SK-N-SH (cell line): ENCODE results near the gene ZNF580. TPM values are rescaled to one million over a fixed set of nuclear protein-coding genes. Genes with fewer than 3 reads are reported as not detected.

Experiments
- CTCF ChIA-PET: fragments of 300-600, 350-600 bp; formaldehyde crosslinking; extraction: SDS; loops from one replicate; lab custom pipeline; 2021; lab: Yijun Ruan, JAX
- POLR2A ChIA-PET: fragments of 350-600 bp; sonication (Branson Sonifier 250); formaldehyde crosslinking; extraction: SDS; loops from one replicate; lab custom pipeline; 2020; ENCODE audit warnings: antibody characterized with exemption, inconsistent platforms; lab: Yijun Ruan, JAX
- DNase-seq: peaks from one replicate; pipeline ENCODE4 v3.0.0; 2012
- H2AFZ ChIP-seq: fragments of 200-600 bp; sonication (generic); 2 replicates; pipeline ENCODE4 v1.8.1; 2016; ENCODE audit warnings: antibody characterized with exemption, mild to moderate bottlenecking, low read depth
- H3F3A ChIP-seq: fragments of 200-600 bp; sonication (generic); replicated peaks from 2 replicates; pipeline ENCODE3; 2016; ENCODE audit warnings: antibody characterized with exemption, mild to moderate bottlenecking; ENCODE audit not compliant: insufficient read depth
- H3K27ac ChIP-seq, 2 experiments: fragments of 200-500 bp in 1 of 2; fragments of 200-600 bp in 1 of 2; sonication (Bioruptor generic) in 1 of 2; sonication (generic), shearing (Covaris generic) in 1 of 2; 2 replicates each; pipeline versions ENCODE4 v1.5.1 to v1.6.1; 2014 to 2016; ENCODE audit warnings: low read depth in 2 of 2, inconsistent platforms in 1 of 2, low read length in 1 of 2, mild to moderate bottlenecking in 1 of 2, mixed read lengths in 1 of 2
- H3K27me3 ChIP-seq: fragments of 200-600 bp; sonication (generic), shearing (Covaris generic); 2 replicates; pipeline ENCODE4 v1.6.1; 2016; ENCODE audit warnings: mixed run types; ENCODE audit not compliant: insufficient read depth
- H3K36me3 ChIP-seq, 2 experiments: fragments of 200-500 bp in 1 of 2; fragments of 200-600 bp in 1 of 2; sonication (Bioruptor generic) in 1 of 2; sonication (generic) in 1 of 2; replicated peaks in 1 of 2; 2 replicates each; pipeline versions ENCODE3 to v1.5.1; 2014 to 2016; ENCODE audit warnings: low read length in 1 of 2, mild to moderate bottlenecking in 1 of 2; ENCODE audit not compliant: insufficient read depth in 2 of 2, control insufficient read depth in 1 of 2
- H3K4me1 ChIP-seq, 2 experiments: fragments of 200-500 bp in 1 of 2; fragments of 200-600 bp in 1 of 2; sonication (Bioruptor generic) in 1 of 2; sonication (generic), shearing (Covaris generic) in 1 of 2; 2 replicates each; pipeline versions ENCODE4 v1.5.1 to v1.6.1; 2014 to 2016; ENCODE audit warnings: low read depth in 1 of 2, low read length in 1 of 2, mixed run types in 1 of 2; ENCODE audit not compliant: insufficient read depth in 2 of 2, control insufficient read depth in 1 of 2
- H3K4me2 ChIP-seq: fragments of 200-600 bp; sonication (generic), shearing (Covaris generic); 2 replicates; pipeline ENCODE4 v1.6.1; 2017; ENCODE audit warnings: mixed run types
- H3K4me3 ChIP-seq, 2 experiments: fragments of 200-500 bp in 1 of 2; fragments of 200-600 bp in 1 of 2; sonication (Bioruptor generic) in 1 of 2; sonication (generic), shearing (Covaris generic) in 1 of 2; 2 replicates each; pipeline versions ENCODE4 v1.5.1 to v1.8.1; 2014 to 2016; ENCODE audit warnings: low read depth in 2 of 2, inconsistent platforms in 1 of 2, low read length in 1 of 2, mild to moderate bottlenecking in 1 of 2, mixed read lengths in 1 of 2, moderate library complexity in 1 of 2
- H3K79me2 ChIP-seq: fragments of 200-600 bp; sonication (generic); 2 replicates; pipeline ENCODE4 v1.8.1; 2017; ENCODE audit warnings: mild to moderate bottlenecking; ENCODE audit not compliant: insufficient read depth
- H3K9ac ChIP-seq: fragments of 200-600 bp; sonication (generic); 2 replicates; pipeline ENCODE4 v1.6.1; 2017; ENCODE audit warnings: mixed run types
- H3K9me2 ChIP-seq: fragments of 200-600 bp; sonication (generic); 2 replicates; pipeline ENCODE4 v1.6.1; 2017; ENCODE audit warnings: mixed run types
- H3K9me3 ChIP-seq: fragments of 200-600 bp; sonication (generic); 2 replicates; pipeline ENCODE4 v1.6.1; 2017; ENCODE audit warnings: mixed run types, mild to moderate bottlenecking, moderate library complexity
- H4K20me1 ChIP-seq: fragments of 200-600 bp; sonication (generic); 2 replicates; pipeline ENCODE4 v1.6.1; 2017; ENCODE audit warnings: mild to moderate bottlenecking, mixed run types; ENCODE audit not compliant: insufficient read depth
- CHD2 ChIP-seq: fragments of 150-350 bp; IDR thresholded peaks from 2 replicates; pipeline ENCODE4 v1.6.1; 2018; ENCODE audit warnings: low read length; ENCODE audit not compliant: partially characterized antibody
- ELF1 ChIP-seq: IDR thresholded peaks from 2 replicates; pipeline ENCODE4 v1.4.0; 2012
- EP300 ChIP-seq, 2 experiments: IDR thresholded peaks; 2 replicates each; pipeline versions ENCODE4 v1.4.0 to v1.6.1; 2012; ENCODE audit warnings: borderline replicate concordance in 1 of 2, low read depth in 1 of 2, low read length in 1 of 2
- EZH2phosphoT487 ChIP-seq: fragments of 200-600 bp; sonication (generic); IDR thresholded peaks from 2 replicates; pipeline ENCODE4 v1.6.1; 2017; ENCODE audit warnings: low read depth, mixed run types, mild to moderate bottlenecking, antibody characterized with exemption, moderate library complexity, borderline replicate concordance
- FOSL2 ChIP-seq: IDR thresholded peaks from 2 replicates; pipeline ENCODE4 v1.4.0; 2012; ENCODE audit warnings: low read depth, mild to moderate bottlenecking, moderate library complexity, borderline replicate concordance
- FOXJ3 ChIP-seq: sonication (generic); formaldehyde crosslinking; IDR thresholded peaks from 2 replicates; pipeline ENCODE4 v1.5.1; 2020; ENCODE audit warnings: mild to moderate bottlenecking, missing genetic modification reagents
- FOXM1 ChIP-seq: IDR thresholded peaks from 2 replicates; pipeline ENCODE4 v1.4.0; 2012; ENCODE audit warnings: low read depth, mild to moderate bottlenecking
- GABPA ChIP-seq: IDR thresholded peaks from 2 replicates; pipeline ENCODE4 v1.4.0; 2012; ENCODE audit warnings: low read depth, mild to moderate bottlenecking
- GATA2 ChIP-seq: sonication (generic); formaldehyde crosslinking; IDR thresholded peaks from 2 replicates; pipeline ENCODE4 v1.5.0; 2020; ENCODE audit warnings: mild to moderate bottlenecking, missing genetic modification reagents
- JUND ChIP-seq: IDR thresholded peaks from 2 replicates; pipeline ENCODE4 v1.4.0; 2012
- MAX ChIP-seq: IDR thresholded peaks from 2 replicates; pipeline ENCODE4 v1.4.0; 2012; ENCODE audit warnings: low read depth
- MEF2A ChIP-seq: IDR thresholded peaks from 2 replicates; pipeline ENCODE4 v1.4.0; 2012; ENCODE audit warnings: low read depth, borderline replicate concordance
- MXI1 ChIP-seq: IDR thresholded peaks from 2 replicates; pipeline ENCODE4 v1.6.1; 2012; ENCODE audit warnings: mild to moderate bottlenecking, low read depth, low read length, improper control_type of control experiment
- NFIC ChIP-seq: IDR thresholded peaks from 2 replicates; pipeline ENCODE4 v1.4.0; 2012; ENCODE audit warnings: borderline replicate concordance
- NRF1 ChIP-seq: IDR thresholded peaks from 2 replicates; pipeline ENCODE4 v1.6.1; 2012; ENCODE audit warnings: low read depth, mild to moderate bottlenecking, low read length
- PBX3 ChIP-seq: IDR thresholded peaks from 2 replicates; pipeline ENCODE4; 2012
- POLR2AphosphoS5 ChIP-seq: IDR thresholded peaks from 2 replicates; pipeline ENCODE4 v1.6.1; 2012; ENCODE audit warnings: low read depth, low read length
- RCOR1 ChIP-seq: fragments of 150-350 bp; IDR thresholded peaks from 2 replicates; pipeline ENCODE4 v1.6.1; 2017; ENCODE audit warnings: antibody characterized with exemption, low read length
- RFX5 ChIP-seq: IDR thresholded peaks from 2 replicates; pipeline ENCODE4 v1.6.1; 2012; ENCODE audit warnings: mild to moderate bottlenecking, improper control_type of control experiment, low read length
- SIN3A ChIP-seq: IDR thresholded peaks from 2 replicates; pipeline ENCODE4 v1.6.1; 2012; ENCODE audit warnings: low read depth, mild to moderate bottlenecking, low read length, moderate library complexity, borderline replicate concordance
- SMC3 ChIP-seq: IDR thresholded peaks from 2 replicates; pipeline ENCODE4 v1.6.1; 2012; ENCODE audit warnings: low read depth, low read length, improper control_type of control experiment
- TAF1 ChIP-seq: IDR thresholded peaks from 2 replicates; pipeline ENCODE4 v1.6.1; 2012; ENCODE audit warnings: low read depth, mild to moderate bottlenecking, low read length, moderate library complexity, borderline replicate concordance
- TCF12 ChIP-seq: IDR thresholded peaks from 2 replicates; pipeline ENCODE4 v1.4.0; 2012
- TEAD4 ChIP-seq: IDR thresholded peaks from 2 replicates; pipeline ENCODE4 v1.4.0; 2012; ENCODE audit warnings: mild to moderate bottlenecking, borderline replicate concordance; ENCODE audit not compliant: insufficient read depth
- USF1 ChIP-seq: IDR thresholded peaks from 2 replicates; pipeline ENCODE4 v1.4.0; 2012; ENCODE audit warnings: low read depth, borderline replicate concordance
- USF2 ChIP-seq: fragments of 150-350 bp; IDR thresholded peaks from 2 replicates; pipeline ENCODE4 v1.6.1; 2017; ENCODE audit warnings: antibody characterized with exemption, low read length, low read depth, borderline replicate concordance
- YY1 ChIP-seq: IDR thresholded peaks from 2 replicates; pipeline ENCODE4 v1.4.0; 2012; ENCODE audit warnings: low read depth, mild to moderate bottlenecking
- ZBTB33 ChIP-seq: IDR thresholded peaks from 2 replicates; pipeline ENCODE4 v1.4.0; 2012; ENCODE audit warnings: low read depth, borderline replicate concordance
- WGBS: methylation state at CpG from one replicate; pipeline ENCODE4 v1.1.6; 2017; ENCODE audit warnings: low lambda C conversion rate; 5-methylcytosine and 5-hydroxymethylcytosine counted together
- polyA plus RNA-seq, 3 experiments: library from polyadenylated mRNA; depleted of rRNA; stranded (reverse); fragments of >200 nt; gene quantifications; 2 replicates each; pipeline ENCODE4 v1.2.3, GENCODE V29; 2012

ZNF580 gene
- polyA plus RNA-seq, 1 of the 3 experiments (the other 2 are of a cell fraction) = 21.9 TPM

- TF ChIP-seq USF1 (peak; percentile 29; the same call in 1 of the 2 replicates), SMC3 (no peak), GATA2 (no peak), TCF12 (peak; percentile 24; the same call in 1 of the 2 replicates), CHD2 (peak; percentile 85), YY1 (0 out of 2 replicates have a peak, but pooled peaks have one; percentile 35), NRF1 (no peak), EZH2phosphoT487 (no peak), RFX5 (no peak), MEF2A (no peak), TEAD4 (no peak), SIN3A (peak; percentile 81; the same call in 1 of the 2 replicates), MAX (peak; percentile 58; the same call in 1 of the 2 replicates), NFIC (peak; percentile 54; the same call in 1 of the 2 replicates), PBX3 (peak; percentile 76), MXI1 (peak; percentile 59), USF2 (no peak), RCOR1 (no peak), POLR2AphosphoS5 (peak; percentile 86; the same call in 1 of the 2 replicates), ZBTB33 (0 out of 2 replicates have a peak, but pooled peaks have one; percentile 49), EP300 (IDR thresholded peaks at IDR 0.05; ENCODE audit: borderline replicate concordance in 1 of 2, low read depth in 1 of 2, low read length in 1 of 2) (0 out of 4 replicates have a peak, but pooled peaks of 1 of the 2 experiments have one; percentile 29), TAF1 (peak; percentile 37; the same call in 1 of the 2 replicates), FOSL2 (no peak), FOXM1 (no peak), GABPA (peak; percentile 95), FOXJ3 (CRISPR knock-in tag) (no peak), ELF1 (peak; percentile 91), JUND (no peak)
- no peaks in the 10 kb centered on the region for H3K27me3 ChIP-seq
- H3F3A ChIP-seq = peaks cover 38% of the 10 kb centered on the region
- peak; percentile 99 for DNase-seq
- H3K9me3 ChIP-seq = no peaks in the 10 kb centered on the region
- peak within 1 kb of the TSS; percentile 74 to 84 for H3K27ac ChIP-seq
- H3K9me2 ChIP-seq = no peaks in the 10 kb centered on the region
- H3K79me2 ChIP-seq = peaks cover 87% of the 10 kb centered on the region
- peaks cover 78% of the 10 kb centered on the region for H4K20me1 ChIP-seq
- 0% methylated on average over 5 of the region's 101 CpGs for WGBS
- peaks cover 21 to 43% of the 10 kb centered on the region in 2 experiments for H3K36me3 ChIP-seq
- peak within 1 kb of the TSS; percentile 87 for H3K9ac ChIP-seq
- H3K4me2 ChIP-seq = peak within 1 kb of the TSS; percentile 97
- no peak within 1 kb of the TSS for H2AFZ ChIP-seq
- CTCF ChIA-PET = interaction anchor here (0.8 kb wide), 1 partner anchor 42 kb away, joined by 3 read pairs; no protein-coding TSS in a partner anchor
- peak within 1 kb of the TSS; percentile 74 to 96 for H3K4me3 ChIP-seq
- H3K4me1 ChIP-seq = peaks cover 7 to 28% of the 10 kb centered on the region in 2 experiments; a peak in 3 of 4 replicates
- POLR2A ChIA-PET = no interaction called here
These were observed 34.2 kb downstream of the ZNF580 start, which contains the start of gene EPN1 for GRCh38 chr19:55674841-55675660. Gene EPN1, plus strand, starts transcription at chr19:55675226. Its CDS starts 3,402 bp downstream, at chr19:55678628.
